ENCODE measurements around the gene ANP32A.

GRCh38 chr15:68851971-68852370 is 31.3 kb upstream of the ANP32A start:
- TF ChIP-seq POLR2A (IDR thresholded peaks at IDR 0.05) = no peak
- no peak for TF ChIP-seq CTCF (IDR thresholded peaks at IDR 0.05)
- no peak for TF ChIP-seq POLR2AphosphoS5 (IDR thresholded peaks at IDR 0.05)
